Measurements from ENCODE around the gene PER1.

PER1 gene, protein sequence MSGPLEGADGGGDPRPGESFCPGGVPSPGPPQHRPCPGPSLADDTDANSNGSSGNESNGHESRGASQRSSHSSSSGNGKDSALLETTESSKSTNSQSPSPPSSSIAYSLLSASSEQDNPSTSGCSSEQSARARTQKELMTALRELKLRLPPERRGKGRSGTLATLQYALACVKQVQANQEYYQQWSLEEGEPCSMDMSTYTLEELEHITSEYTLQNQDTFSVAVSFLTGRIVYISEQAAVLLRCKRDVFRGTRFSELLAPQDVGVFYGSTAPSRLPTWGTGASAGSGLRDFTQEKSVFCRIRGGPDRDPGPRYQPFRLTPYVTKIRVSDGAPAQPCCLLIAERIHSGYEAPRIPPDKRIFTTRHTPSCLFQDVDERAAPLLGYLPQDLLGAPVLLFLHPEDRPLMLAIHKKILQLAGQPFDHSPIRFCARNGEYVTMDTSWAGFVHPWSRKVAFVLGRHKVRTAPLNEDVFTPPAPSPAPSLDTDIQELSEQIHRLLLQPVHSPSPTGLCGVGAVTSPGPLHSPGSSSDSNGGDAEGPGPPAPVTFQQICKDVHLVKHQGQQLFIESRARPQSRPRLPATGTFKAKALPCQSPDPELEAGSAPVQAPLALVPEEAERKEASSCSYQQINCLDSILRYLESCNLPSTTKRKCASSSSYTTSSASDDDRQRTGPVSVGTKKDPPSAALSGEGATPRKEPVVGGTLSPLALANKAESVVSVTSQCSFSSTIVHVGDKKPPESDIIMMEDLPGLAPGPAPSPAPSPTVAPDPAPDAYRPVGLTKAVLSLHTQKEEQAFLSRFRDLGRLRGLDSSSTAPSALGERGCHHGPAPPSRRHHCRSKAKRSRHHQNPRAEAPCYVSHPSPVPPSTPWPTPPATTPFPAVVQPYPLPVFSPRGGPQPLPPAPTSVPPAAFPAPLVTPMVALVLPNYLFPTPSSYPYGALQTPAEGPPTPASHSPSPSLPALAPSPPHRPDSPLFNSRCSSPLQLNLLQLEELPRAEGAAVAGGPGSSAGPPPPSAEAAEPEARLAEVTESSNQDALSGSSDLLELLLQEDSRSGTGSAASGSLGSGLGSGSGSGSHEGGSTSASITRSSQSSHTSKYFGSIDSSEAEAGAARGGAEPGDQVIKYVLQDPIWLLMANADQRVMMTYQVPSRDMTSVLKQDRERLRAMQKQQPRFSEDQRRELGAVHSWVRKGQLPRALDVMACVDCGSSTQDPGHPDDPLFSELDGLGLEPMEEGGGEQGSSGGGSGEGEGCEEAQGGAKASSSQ (N-terminal part only)

DNA sequence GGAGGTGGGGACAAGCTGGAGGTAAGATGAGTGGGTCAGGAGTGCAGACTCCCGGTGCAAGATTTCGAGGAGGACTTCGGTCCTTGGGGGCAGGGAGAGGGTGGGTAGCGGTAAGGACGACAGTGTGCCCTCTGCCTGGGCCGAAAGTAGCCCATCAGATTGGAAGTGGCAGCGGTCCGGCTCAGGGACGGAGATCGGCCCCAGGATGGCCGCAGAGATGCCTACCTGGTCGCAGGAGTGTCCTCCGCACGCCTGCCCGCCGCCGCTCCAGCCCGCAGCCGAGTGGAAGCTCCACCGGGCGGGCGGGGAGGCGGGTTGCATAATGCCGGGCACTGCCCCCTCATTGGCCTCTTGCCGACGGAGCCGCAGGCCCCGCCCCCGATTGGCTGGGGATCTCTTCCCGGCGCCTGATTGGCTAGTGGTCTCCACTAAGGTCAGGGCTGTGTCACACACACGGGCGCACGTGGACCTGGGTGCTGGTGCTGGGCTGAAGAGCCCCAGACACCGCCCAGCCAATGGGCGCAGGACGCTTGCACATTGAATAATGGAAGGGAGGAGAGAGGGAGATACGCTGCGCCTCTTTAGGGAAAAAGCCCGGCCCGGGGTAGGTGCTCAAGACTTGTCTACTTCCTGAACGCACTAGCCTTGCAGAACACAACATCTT is at the start of gene PER1:
Gene PER1, minus strand, starts transcription at position 293 of the 664 bp plus-strand sequence. CDS start 1,698 bp downstream, outside the sequence.
- DNase-seq (peak; percentile 96), ATAC-seq (peak; percentile 33)

DNA sequence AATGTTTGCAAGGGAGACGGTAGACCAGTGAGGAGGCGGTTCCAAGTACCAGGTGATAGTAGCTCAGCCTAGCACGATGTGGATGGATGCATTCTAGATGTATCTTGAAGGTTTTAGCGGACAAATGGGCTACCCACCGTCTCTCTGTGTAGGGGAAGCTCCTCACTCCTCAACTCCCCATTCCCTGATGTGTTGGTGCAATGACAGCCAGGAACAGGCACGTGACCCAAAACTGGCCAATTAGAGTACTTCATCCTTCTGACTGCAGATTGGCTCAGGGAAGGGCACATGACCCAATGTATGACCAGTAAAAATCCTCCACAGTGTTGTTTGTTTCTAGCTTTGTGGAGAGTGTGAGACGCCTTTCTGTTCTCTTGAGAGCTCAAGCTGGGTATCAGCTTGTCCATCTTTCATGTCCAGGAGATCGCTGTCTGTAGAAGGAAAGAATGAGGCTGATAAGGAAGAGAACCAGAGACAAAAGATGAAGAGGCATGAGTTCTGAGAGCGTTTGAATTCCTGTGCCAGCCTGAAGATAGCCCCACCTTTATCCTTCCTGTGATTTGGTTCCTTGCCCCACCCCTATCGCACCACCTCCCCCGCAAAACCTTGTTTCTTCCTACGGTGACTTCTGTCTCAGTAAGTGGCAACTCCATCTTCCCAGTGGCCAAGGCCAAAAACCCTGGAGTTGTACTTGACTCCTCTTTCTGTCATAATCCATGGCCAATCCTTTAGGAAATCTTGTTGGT is 40.0 kb upstream of the PER1 start:
- DNase-seq: peak; percentile 59

DNA sequence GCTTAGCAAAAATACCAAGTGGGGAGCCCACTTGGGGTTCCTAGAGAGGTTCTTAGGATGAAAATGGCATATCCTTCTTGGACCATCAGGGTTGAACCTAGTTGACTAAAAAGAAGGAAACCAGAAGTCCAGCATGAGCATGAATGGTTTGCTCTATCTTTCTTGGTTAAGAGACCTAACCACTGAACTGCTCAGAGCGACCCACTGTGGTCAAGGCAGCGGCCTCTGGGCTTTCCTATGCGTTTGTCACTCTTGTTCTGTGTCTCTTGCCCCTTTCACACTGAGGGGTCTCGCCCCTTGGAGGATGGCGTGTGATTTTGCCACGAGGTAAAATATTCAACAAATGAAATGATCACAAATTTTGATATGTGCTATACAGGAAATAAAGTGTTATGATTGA is 38.3 kb upstream of the PER1 start:
- DNase-seq: no peak
- no peak for ATAC-seq

More for the DNA sequence above, 40.0 kb upstream of the PER1 start:
- ATAC-seq: no peak

DNA sequence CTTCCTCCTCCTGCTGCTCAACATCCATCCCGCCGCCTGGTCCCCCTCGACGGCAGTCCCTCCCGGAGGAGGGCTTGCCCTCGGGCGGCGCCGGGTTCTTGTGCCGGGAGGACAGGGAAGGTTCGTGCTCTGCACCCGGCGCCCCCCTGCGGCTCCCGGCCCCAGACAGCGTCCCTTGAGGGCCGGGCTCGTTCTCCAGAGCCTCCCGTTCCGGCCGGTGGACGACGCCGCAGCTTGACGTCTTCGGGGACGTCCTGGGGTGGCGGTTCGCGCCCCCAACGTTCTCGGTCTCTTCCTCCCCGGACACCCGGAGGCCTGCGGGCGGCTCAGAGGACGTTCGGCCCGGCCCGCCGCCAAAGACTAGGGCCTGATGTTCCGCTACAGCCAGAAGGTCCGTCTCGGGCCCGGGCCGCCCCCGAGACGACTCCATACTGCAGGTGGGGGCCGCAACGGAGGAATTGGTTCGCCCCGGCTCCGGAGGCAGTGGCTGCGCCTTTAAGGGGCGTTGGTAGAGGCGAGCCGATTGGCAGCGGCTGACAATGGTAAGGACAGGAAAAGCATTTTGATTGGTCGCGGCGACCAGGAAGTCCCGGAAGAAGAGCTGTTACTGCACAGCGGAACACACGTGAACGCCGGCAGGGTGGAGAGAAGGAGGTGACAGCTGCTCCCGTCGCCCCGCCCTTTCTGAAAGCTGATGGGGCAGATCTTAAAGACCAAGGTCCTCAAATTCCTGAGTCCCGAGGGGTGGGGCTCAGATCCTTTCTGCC is 37.7 kb upstream of the PER1 start, which contains the start of gene BORCS6:
Gene BORCS6, minus strand, starts transcription at position 470 of the 767 bp plus-strand sequence. Its CDS starts 40 bp downstream, at position 430.
- DNase-seq (peak; percentile 93), ATAC-seq (peak; percentile 57)

DNA sequence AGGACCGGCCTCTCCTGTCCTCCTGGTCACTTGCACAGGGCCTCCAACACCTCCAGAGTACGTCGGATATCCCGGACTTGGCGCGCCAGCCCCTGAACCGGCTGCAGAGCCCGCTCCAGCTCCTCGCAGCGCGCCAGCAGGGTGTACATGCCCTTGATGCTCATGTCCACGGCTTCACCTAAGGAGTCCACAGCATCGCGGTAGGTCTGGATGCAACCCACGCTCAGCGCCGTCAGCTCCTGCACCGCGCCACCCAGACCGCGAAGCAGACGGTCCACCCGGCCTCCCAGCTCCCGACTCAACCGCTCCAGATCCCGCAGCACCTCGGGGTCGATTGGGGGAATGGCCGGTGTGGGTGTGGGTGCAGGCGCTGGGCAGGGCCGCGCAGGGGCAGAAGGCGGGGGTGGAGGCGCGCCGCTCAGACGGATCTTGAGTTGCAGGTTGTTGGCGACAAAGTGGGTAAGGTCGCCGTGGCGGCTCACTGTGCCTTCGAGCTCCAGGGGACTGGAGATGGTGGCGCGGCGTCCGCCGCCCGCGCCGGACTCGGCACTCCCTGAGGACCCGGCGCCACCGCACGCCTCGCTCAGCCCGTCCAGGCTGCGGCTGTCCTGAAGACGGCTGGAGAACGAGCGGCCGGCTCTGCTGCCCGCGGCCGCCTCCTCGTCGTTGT is 37.0 kb upstream of the PER1 start:
- DNase-seq: peak; percentile 38
- no peak for ATAC-seq

DNA sequence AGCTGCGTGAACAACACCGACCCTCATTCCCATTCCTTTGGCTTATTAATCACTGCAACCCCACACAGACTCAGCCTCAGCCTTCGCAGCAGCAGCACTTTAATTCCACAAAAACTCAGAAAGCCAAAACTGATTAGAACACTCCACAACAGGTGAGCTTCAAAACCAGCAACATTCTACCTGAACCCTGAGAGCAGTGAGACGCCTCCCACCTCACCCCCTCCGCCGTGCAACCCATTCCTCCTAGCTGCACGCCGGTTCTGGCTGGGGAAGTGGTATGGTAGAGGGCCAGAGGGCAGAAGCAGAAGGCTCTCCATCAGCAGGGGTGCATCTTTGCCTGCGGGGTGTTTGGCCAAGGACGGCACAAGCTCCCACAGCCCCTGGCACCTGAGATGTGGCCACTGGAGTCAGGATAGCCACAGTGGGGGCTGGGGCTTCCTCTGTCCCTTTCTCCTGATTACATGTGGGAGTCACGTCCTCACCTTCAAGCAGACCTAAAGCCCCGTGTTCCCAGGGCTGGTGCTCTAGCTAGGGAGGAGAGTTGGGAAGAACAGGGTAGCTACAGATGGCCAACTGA is 36.1 kb upstream of the PER1 start:
- DNase-seq (no peak), ATAC-seq (no peak)

DNA sequence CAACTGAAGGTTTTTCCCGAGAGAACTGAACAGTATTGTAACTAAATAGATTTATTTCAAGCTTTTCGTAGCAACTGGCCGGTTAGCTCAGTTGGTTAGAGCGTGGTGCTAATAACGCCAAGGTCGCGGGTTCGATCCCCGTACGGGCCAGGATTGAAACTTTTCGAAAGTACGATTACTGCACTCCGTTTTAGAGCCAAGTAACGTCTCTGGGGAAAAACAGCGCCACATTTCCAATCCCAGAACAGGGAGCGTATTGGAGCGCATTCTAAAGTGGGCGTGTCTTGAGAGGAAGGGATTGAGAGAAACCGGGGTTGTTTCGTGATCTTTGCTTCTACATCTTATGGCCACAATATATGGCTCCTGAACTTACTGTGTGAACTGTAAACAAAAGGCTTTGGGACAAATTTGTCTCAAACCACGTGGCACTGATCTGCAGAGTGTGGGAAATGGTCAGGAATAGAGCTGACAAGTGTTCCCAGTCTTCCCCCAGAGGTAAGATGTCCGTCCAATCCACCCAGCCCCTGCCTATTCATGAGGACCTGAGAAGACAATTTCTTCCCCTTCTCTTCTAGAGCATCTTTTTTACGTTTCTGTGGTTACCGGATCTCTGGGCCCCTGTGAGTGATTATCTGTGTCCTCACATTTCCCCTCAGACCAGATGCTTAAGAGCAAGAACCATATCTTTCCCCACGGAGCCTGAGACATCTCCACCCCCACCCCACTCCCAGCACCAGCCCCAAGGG is 35.5 kb upstream of the PER1 start:
- DNase-seq: peak; percentile 89
- ATAC-seq: peak; percentile 55

DNA sequence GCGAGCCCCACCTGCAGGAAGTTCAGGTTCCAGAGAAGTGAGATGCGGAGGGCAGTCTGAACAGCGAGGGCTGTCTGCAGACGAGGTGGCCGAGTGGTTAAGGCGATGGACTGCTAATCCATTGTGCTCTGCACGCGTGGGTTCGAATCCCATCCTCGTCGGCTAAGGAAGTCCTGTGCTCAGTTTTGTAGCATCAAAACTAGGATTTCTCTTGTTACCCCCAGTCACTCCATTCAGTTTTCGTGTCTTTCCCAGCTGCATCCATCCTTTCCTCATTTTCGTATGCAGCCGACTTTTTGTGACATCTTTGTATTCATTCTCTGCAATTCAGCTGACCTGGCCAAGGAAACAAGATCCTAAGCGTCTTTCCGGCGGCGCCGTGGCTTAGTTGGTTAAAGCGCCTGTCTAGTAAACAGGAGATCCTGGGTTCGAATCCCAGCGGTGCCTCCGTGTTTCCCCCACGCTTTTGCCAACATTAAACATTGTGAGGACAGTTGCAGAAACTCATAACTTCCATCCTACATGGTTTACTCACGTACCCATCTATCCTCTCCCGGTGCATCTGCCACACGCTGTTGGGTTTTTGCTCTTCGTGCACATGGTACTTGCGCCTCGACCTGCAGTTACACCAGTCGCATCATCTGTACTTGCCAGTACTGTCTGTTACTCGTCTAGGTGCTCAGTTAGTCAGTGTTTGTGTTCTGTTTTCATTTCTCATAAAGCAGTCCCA is 34.7 kb upstream of the PER1 start:
- DNase-seq: peak; percentile 94

DNA sequence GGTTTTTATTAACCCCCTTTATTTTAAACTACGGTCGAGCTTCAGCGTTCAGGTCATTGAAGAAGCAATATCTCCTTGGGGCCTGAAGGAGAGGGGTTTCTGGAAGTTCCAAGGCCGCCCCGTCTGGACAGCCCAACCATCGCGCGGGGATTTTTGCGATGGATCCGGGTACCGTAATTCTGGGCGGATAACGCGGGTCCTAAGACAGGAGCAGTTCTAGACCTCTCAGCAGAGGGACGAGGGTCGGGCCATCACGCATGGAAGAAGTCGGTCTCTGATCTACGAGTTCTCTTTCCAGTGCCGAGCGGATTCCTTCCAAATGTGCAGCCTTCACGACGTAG is 34.2 kb upstream of the PER1 start:
- no peak for DNase-seq
- ATAC-seq: no peak

More for the DNA sequence above, 34.7 kb upstream of the PER1 start:
- peak; percentile 61 for ATAC-seq

DNA sequence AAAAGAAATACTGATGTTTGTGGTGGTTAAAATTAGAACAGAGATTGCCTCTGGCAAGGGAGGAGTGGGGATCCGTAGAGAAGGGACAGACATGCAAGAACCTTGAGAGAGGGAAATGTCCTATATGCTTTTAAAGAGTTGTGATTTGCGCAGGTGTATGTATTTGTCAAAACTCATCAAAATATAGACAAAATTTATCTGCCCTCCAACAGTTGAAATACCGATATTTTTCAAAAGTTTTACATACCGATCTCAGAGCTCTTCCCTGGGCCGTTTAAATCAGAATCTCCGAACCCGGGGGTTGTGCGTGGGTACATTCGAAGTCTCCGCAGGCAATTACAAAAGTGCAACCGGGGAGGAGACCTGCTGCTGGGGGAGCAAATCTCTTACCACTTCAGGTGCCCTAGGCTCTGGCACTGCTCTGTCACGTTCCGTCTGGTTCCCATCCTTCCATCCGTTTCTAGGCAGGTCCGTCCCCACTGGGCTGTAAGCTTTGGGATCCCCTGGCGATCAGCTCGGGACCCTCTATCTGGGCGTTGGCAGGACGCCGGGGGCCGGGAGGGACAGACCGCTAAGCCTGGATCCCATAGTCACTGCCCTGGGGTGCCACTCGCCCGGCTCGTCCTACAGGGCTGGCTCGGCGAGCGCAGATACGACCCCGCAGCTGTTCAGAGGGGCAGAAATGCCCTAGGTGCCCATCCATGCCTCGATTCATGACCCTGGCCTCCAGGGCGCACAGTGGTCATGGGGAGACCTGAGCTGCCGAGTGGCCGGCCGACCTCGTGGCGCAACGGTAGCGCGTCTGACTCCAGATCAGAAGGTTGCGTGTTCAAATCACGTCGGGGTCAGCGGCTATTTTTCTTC is 33.6 kb upstream of the PER1 start:
- DNase-seq (peak; percentile 93), ATAC-seq (peak; percentile 4)

DNA sequence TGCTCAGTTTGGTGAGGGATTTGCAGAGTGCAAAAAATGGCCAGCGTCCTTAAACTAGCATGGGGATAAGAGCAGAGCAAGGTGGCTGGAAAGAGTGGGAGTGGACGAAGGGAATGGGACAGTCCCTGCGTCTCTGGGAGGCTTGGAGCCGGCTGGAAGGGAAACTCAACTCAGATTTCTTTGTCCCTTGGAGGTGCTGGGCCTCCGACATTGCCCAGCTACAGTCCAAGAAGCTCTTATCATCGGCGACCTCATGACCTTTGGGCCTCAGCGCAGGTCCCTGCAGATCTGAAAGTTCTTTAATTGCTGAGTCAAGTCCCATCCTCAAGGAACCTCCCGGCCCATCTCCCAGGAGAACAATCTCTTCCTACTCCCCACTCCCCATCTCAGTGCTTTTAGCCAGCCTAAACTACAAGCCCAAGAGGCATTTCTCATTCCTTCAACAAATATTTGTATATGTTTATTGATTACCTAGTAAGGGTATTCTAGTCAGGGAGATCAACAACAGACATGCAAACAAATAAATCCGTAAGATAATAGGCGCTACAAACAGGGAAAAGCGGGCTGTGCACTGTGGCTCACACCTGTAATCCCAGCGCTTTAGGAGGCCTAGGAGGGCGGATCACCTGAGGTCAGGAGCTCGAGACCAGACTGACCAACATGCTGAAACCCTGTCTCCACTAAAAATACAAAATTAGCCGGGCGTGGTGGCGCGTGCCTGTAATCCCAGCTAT is 25.0 kb upstream of the PER1 start:
- DNase-seq: no peak
- no peak for ATAC-seq

DNA sequence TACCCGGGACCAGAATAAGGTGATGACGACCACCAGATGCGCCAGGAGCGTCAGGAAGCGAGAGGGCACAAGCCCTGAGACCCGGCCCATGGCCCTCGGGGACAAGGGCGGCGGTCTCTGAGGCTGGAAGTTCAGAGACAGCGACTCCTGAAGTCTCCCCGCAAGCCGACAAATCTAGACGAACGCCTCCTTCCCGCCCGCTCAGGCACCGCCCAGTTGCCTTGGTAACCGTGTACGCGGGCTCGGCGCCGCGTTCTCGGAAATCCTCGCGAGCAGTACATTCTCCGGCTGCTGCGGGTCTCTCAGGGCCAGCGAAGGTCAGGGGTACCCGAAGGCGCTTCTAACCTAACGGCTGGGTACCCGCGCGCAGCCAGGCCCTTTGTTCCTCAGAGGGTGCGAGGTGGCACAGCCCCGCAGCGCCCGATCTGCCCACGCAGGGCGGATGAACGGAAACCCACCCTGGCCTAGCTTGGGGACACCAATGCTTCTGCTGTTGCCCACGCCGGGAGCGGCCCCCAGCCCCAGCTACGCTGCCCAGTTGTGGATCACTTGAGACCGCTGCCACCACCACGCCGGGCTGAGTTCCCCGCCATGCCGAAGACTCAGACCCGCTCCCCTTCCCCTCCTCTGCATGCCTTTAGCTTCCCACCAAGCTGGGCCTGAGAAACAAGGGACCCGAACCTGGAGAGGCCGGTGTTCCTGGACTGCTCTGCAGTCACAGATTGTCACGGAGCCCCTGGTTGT is 24.2 kb upstream of the PER1 start, which contains the start of gene TMEM107:
Gene TMEM107, minus strand, starts transcription at position 184 of the 744 bp plus-strand sequence. Its CDS starts 94 bp downstream, at position 90.
- ATAC-seq: peak; percentile 69
- DNase-seq: peak; percentile 91

DNA sequence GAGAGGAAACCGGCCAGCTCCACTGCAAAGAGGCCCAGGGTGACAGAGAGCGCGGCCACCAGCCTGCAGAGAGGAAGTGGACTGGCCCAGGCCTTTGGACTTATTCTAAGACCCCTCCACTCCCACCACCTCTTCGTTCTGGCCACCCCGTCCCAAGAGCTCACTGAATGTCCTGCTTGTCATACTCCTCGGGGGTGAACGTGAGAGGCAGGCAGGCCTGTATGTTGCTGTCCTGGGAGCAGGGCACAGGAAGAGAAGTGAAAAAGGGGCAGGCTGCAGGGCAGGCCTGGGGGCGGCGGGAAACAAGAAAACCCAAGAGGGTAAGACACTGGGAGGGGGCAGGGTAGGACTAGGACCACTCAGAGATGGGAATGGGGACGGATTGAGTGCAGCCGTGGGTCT is 23.6 kb upstream of the PER1 start:
- DNase-seq (peak; percentile 44), ATAC-seq (peak; percentile 4)

DNA sequence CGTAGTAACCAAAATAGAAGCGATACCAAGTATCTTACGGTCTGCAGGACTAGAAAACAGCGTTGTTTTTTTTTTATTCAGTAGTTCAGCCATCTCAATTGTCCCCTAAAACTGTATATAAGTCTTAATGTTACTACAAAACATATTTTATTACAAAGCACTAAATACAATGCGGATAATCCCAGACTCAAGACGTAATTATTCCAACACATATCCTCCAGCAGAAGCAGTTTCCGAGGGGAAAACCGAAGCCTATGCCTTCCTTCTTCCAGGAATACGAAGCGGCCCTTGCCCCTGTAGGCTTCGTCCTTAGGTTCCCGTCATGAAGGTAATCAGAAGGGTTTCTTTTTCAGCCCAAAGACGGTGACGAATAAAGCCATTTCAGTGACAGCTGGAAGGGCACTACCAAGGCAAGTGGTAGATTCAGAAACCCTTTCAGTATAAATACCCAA is 21.7 kb upstream of the PER1 start:
- ATAC-seq: no peak
- DNase-seq: no peak

All from stimulated activated naive CD8-positive, alpha-beta T cell treated with anti-CD3 and anti-CD28 coated beads, Interleukin-15, Interleukin-2, amounts not matched to agents 100 U/mL and 50 U/mL, for 24 hours (primary cell).